ENCODE results near the gene GRID2.

GRCh38 chr4:93814141-93814540 lies 1510.4 kb downstream of the GRID2 start:
- TF ChIP-seq SNAI2 (CRISPR knock-in tag; IDR thresholded peaks at IDR 0.05) (no peak), ZC3H10 (CRISPR knock-in tag; IDR thresholded peaks at IDR 0.05) (no peak), GLIS3 (CRISPR knock-in tag; IDR thresholded peaks at IDR 0.05) (no peak), CREB5 (CRISPR knock-in tag; IDR thresholded peaks at IDR 0.05; ENCODE audit: low read depth) (no peak), ARNTL (CRISPR knock-in tag; IDR thresholded peaks at IDR 0.05; ENCODE audit: borderline replicate concordance, low read depth) (no peak), TCF4 (CRISPR knock-in tag; IDR thresholded peaks at IDR 0.05; ENCODE audit: borderline replicate concordance) (no peak), CSRNP3 (CRISPR knock-in tag; IDR thresholded peaks at IDR 0.05) (no peak), TOX (CRISPR knock-in tag; IDR thresholded peaks at IDR 0.05; ENCODE audit: borderline replicate concordance) (no peak), TSHZ2 (CRISPR knock-in tag; IDR thresholded peaks at IDR 0.05) (no peak), OSR1 (CRISPR knock-in tag; IDR thresholded peaks at IDR 0.05) (no peak), ZFP30 (CRISPR knock-in tag; IDR thresholded peaks at IDR 0.05) (no peak), PPARA (CRISPR knock-in tag; IDR thresholded peaks at IDR 0.05; ENCODE audit: borderline replicate concordance) (no peak)

All from SK-N-SH treated with all-trans-retinoic acid at 6 μM for 48 hours (cell line).